A673 (cell line): ENCODE results near the gene RPUSD2. TPM values are rescaled to one million over a fixed set of nuclear protein-coding genes. Genes with fewer than 3 reads are reported as not detected.

Experiments used
- BruUV-seq: library from RNA; stranded (reverse); fragments of 400-500 nt; replicated peaks from 2 replicates; lab custom pipeline; 2021; lab: Mats Ljungman, UMichigan
- CTCF ChIA-PET: fragments of 300-600 bp; sonication (Branson Sonifier 250); formaldehyde crosslinking; loops from one replicate; lab custom pipeline; 2022; ENCODE audit warnings: antibody characterized with exemption; lab: Charles Lee
- POLR2A ChIA-PET: fragments of 300-600 bp; sonication (Branson Sonifier 250); formaldehyde crosslinking; loops from one replicate; lab custom pipeline; 2022; ENCODE audit warnings: antibody characterized with exemption; ENCODE audit not compliant: low non-redundant PET; lab: Charles Lee
- DNase-seq: peaks from one replicate; pipeline ENCODE4 v3.0.0-alpha.2; 2015; ENCODE audit warnings: low spot score
- H3K27ac ChIP-seq: fragments of 200-600 bp; sonication (generic); 2 replicates; pipeline ENCODE4 v1.5.1; 2016; ENCODE audit warnings: mixed run types, low read depth, mild to moderate bottlenecking, mixed read lengths, antibody characterized with exemption, low read length; ENCODE audit not compliant: poor library complexity, severe bottlenecking
- H3K27me3 ChIP-seq: fragments of 200-600 bp; sonication (generic); replicated peaks from 2 replicates; pipeline ENCODE4 v1.6.1; 2017; ENCODE audit warnings: mixed run types, low read depth, mild to moderate bottlenecking, mixed read lengths, antibody characterized with exemption, low read length; ENCODE audit not compliant: insufficient read depth, poor library complexity
- H3K36me3 ChIP-seq: fragments of 200-600 bp; sonication (generic); 2 replicates; pipeline ENCODE4 v1.6.1; 2016; ENCODE audit warnings: mixed run types, mild to moderate bottlenecking, mixed read lengths, antibody characterized with exemption, low read length; ENCODE audit not compliant: insufficient read depth, poor library complexity, severe bottlenecking
- H3K4me1 ChIP-seq: fragments of 200-600 bp; sonication (generic); 2 replicates; pipeline ENCODE4 v1.6.1; 2017; ENCODE audit warnings: mixed run types, mild to moderate bottlenecking, mixed read lengths, antibody characterized with exemption, low read length; ENCODE audit not compliant: insufficient read depth, poor library complexity, severe bottlenecking
- H3K4me3 ChIP-seq: fragments of 200-600 bp; sonication (generic); 2 replicates; pipeline ENCODE4 v1.5.1; 2016; ENCODE audit warnings: low read depth, mixed run types, mild to moderate bottlenecking, mixed read lengths, low read length; ENCODE audit not compliant: poor library complexity, severe bottlenecking
- H3K9me3 ChIP-seq: fragments of 200-600 bp; sonication (generic); 2 replicates; pipeline ENCODE4 v1.6.1; 2016; ENCODE audit warnings: mixed run types, low read depth, mild to moderate bottlenecking, mixed read lengths, antibody characterized with exemption, low read length; ENCODE audit not compliant: poor library complexity, severe bottlenecking
- EZH2 ChIP-seq: fragments of 200-600 bp; sonication (generic); IDR thresholded peaks from 2 replicates; pipeline ENCODE4 v1.6.1; 2017; ENCODE audit warnings: borderline replicate concordance, low read depth, mild to moderate bottlenecking, mixed read lengths, antibody characterized with exemption, low read length; ENCODE audit not compliant: poor library complexity, severe bottlenecking
- intact Hi-C: fragments of 100-400 bp; cut with micrococcal nuclease; formaldehyde crosslinking; loops from one replicate; pipeline ENCODE4 v1.10.0; 2022; ENCODE audit not compliant: unreplicated experiment
- total RNA-seq: library from RNA; stranded (reverse); gene quantifications from 2 replicates; pipeline ENCODE4 v1.2.3, GENCODE V29; 2021
- TF ChIP-seq, protein P1 (sequence below): fragments of 300-800, 200-600 bp; sonication (generic); conservative IDR thresholded peaks from 2 replicates; pipeline ENCODE4 v1.5.1; 2017; ENCODE audit warnings: low read depth, mild to moderate bottlenecking, antibody characterized with exemption, low read length, moderate library complexity, mixed read lengths

The RPUSD2 gene
- total RNA-seq, 1 experiment from 2014 or later = 18.1 TPM

- no TSS peak for BruUV-seq
- no peak overlapping the region for H3K4me3 ChIP-seq
- peaks cover 7% of the 10 kb centered on the region for H3K4me1 ChIP-seq
- intact Hi-C loops = no loop called here
- CTCF ChIA-PET = interaction anchor here (0.7 kb wide), 1 partner anchor 336 kb away, joined by 3 read pairs; no protein-coding TSS in a partner anchor
- no peak for DNase-seq
- no peaks in the 10 kb centered on the region for H3K27me3 ChIP-seq
- no peak overlapping the region for H3K27ac ChIP-seq
- H3K9me3 ChIP-seq = no peaks in the 10 kb centered on the region
- TF ChIP-seq, protein P1, sequence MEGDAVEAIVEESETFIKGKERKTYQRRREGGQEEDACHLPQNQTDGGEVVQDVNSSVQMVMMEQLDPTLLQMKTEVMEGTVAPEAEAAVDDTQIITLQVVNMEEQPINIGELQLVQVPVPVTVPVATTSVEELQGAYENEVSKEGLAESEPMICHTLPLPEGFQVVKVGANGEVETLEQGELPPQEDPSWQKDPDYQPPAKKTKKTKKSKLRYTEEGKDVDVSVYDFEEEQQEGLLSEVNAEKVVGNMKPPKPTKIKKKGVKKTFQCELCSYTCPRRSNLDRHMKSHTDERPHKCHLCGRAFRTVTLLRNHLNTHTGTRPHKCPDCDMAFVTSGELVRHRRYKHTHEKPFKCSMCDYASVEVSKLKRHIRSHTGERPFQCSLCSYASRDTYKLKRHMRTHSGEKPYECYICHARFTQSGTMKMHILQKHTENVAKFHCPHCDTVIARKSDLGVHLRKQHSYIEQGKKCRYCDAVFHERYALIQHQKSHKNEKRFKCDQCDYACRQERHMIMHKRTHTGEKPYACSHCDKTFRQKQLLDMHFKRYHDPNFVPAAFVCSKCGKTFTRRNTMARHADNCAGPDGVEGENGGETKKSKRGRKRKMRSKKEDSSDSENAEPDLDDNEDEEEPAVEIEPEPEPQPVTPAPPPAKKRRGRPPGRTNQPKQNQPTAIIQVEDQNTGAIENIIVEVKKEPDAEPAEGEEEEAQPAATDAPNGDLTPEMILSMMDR = no peak
- no peak for TF ChIP-seq EZH2
- no peaks in the 10 kb centered on the region for H3K36me3 ChIP-seq
- POLR2A ChIA-PET = no interaction called here
Measured at GRCh38 chr15:40555876-40556275, 13.2 kb upstream of the RPUSD2 start.

DNA sequence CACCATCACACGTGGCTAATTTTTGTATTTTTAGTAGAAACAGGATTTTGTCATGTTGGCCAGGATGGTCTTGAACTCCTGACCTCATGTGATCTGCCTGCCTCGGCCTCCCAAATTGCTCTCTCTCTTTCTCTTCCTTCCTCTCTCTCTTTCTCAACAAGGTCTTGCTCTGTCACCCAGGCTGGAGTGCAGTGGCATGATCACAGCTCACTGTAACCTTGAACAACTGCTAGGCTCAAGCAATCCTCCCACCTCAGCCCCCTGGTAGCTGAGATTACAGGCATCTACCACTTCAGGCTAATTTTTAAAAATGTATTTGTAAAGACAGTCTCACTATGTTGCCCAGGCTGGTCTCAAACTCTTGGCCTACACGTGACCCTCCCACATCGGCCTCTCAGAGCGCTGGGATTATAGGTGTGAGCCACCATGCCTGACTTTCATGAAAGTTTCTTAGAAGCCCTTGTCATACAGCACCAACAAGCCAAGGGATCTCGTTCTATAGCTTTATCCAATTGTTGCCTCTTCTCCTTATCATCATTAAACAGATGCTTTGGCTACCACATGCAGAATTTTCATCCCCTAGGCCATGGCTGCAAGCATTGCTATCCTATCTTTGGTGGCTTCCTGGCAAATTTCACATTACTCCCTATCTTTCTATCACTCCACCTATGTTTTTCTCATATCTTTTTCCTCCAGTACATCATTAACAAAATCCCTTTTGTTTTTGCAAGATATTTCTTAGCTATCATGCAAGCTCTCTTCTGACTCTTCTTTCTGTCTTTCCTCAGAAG is 10.0 kb upstream of the RPUSD2 start:
- intact Hi-C loops = no loop called here
- Histone ChIP-seq H3K36me3 (no peaks in the 10 kb centered on the region), H3K27ac (no peak overlapping the region), H3K4me3 (no peak overlapping the region), H3K27me3 (no peaks in the 10 kb centered on the region), H3K4me1 (peaks cover 7% of the 10 kb centered on the region), H3K9me3 (no peaks in the 10 kb centered on the region)
- BruUV-seq = no TSS peak
- TF ChIP-seq, protein P1 = no peak
- TF ChIP-seq EZH2 = no peak
- ChIA-PET CTCF (no interaction called here), POLR2A (no interaction called here)
- DNase-seq = no peak

DNA sequence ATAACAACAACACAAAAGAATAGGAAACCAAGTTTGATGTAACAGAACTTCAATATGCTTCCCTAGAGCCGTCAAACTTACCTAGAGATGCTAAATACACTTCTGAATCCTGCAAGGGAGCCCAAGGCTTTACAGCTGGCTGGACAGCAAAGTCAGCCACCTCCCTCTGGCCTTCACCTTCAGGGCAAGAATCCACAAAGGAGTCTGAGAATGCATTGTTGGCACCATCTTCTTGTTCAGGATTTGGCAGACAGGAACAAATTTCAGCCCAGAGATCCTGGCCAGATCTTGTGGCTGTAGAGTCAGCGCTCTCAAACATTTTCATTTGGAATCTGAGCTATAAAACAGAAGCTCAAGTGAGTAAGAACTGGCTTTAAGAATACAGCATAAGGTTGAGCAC is 6.4 kb upstream of the RPUSD2 start:
- DNase-seq = no peak
- peaks cover 5% of the 10 kb centered on the region for H3K4me1 ChIP-seq
- CTCF ChIA-PET = interaction anchor here (0.5 kb wide), 1 partner anchor 27 kb away, joined by 3 read pairs; no protein-coding TSS in a partner anchor
- intact Hi-C loops = no loop called here
- no peaks in the 10 kb centered on the region for H3K9me3 ChIP-seq
- TF ChIP-seq, protein P1 = no peak
- TF ChIP-seq EZH2 = no peak
- no peaks in the 10 kb centered on the region for H3K27me3 ChIP-seq
- no TSS peak for BruUV-seq
- no peaks in the 10 kb centered on the region for H3K36me3 ChIP-seq
- no peak overlapping the region for H3K4me3 ChIP-seq
- no peak overlapping the region for H3K27ac ChIP-seq
- POLR2A ChIA-PET = no interaction called here
